ENCODE results near the gene THOC5. TPM values are rescaled to one million over a fixed set of nuclear protein-coding genes. Genes with fewer than 3 reads are reported as not detected.

Gene THOC5
- total RNA-seq, 3 donors from 2014 or later (not counting 1 experiment from before 2014, with no cell fraction given): 42.4 to 62.5 (median 52.6) TPM

DNA sequence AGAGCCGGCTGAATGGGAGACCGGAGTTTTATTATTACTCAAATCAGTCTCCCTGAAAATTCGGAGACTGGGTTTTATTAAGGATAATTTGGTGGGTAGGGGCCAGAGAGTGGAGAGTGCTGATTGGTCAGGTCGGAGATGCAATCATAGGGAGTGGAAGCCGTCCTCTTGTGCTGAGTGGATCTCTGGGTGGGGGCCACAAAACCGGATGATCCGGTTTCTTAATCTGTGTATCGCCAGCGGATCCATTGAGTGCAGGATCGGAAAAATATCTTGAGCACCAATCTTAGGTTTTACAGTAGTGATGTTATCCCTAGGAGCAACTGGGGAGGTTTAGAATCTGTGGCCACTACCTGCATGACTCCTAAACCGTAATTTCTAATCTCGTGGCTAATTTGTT, 28.2 kb upstream of the THOC5 start:
- no peaks in the 10 kb centered on the region for H3K36me3 ChIP-seq (ENCODE audit: control insufficient read depth, insufficient read depth, low read length)
- H3K4me3 ChIP-seq (ENCODE audit: low read length): no peak overlapping the region
- Mint-ChIP-seq H3K9me3 (no peaks in the 10 kb centered on the region), H3K27me3 (ENCODE audit: low read depth in 2 of 2) (no peaks in the 10 kb centered on the region), H3K4me1 (peaks cover 0 to 23% of the 10 kb centered on the region in 2 donors), H3K4me3 (peak overlapping the region; percentile 94), H3K36me3 (no peaks in the 10 kb centered on the region), H3K27ac (peak overlapping the region; percentile 67 to 85)
- H3K4me1 ChIP-seq (ENCODE audit: control insufficient read depth, insufficient read depth, low read length): peaks cover 13% of the 10 kb centered on the region
- DNase-seq (no peak), ATAC-seq (no peak)
- no peaks in the 10 kb centered on the region for H3K9me3 ChIP-seq (ENCODE audit: control insufficient read depth, insufficient read depth, low read length)
- intact Hi-C loops (cut with micrococcal nuclease): no loop called here
- 95% methylated on average over 12 of the region's 12 CpGs for WGBS (ENCODE audit: insufficient coverage)
- no peak overlapping the region for H3K27ac ChIP-seq (ENCODE audit: low read length)
- no peak for TF ChIP-seq CTCF (IDR thresholded peaks at IDR 0.05)
- no peaks in the 10 kb centered on the region for H3K27me3 ChIP-seq (ENCODE audit: control insufficient read depth, insufficient read depth, low read length)

GRCh38 chr22:29580200-29580810, 26.7 kb upstream of the THOC5 start:
- Mint-ChIP-seq H3K27me3 (ENCODE audit: low read depth in 2 of 2) (no peaks in the 10 kb centered on the region), H3K9me3 (no peaks in the 10 kb centered on the region), H3K36me3 (no peaks in the 10 kb centered on the region), H3K4me1 (peaks cover 0 to 23% of the 10 kb centered on the region in 2 donors), H3K4me3 (peak overlapping the region; percentile 94), H3K27ac (peak overlapping the region; percentile 67 to 85)
- WGBS (ENCODE audit: insufficient coverage): 46% methylated on average over 8 of the region's 8 CpGs
- DNase-seq (peak in 1 of 2 donors; percentile 28), ATAC-seq (peak in 1 of 3 donors; percentile 1)
- intact Hi-C loops (cut with micrococcal nuclease): no loop called here
- peak overlapping the region; percentile 55 for H3K4me3 ChIP-seq (ENCODE audit: low read length)
- H3K4me1 ChIP-seq (ENCODE audit: control insufficient read depth, insufficient read depth, low read length): peaks cover 13% of the 10 kb centered on the region
- peak overlapping the region; percentile 18 for H3K27ac ChIP-seq (ENCODE audit: low read length)
- no peaks in the 10 kb centered on the region for H3K27me3 ChIP-seq (ENCODE audit: control insufficient read depth, insufficient read depth, low read length)
- H3K9me3 ChIP-seq (ENCODE audit: control insufficient read depth, insufficient read depth, low read length): no peaks in the 10 kb centered on the region
- H3K36me3 ChIP-seq (ENCODE audit: control insufficient read depth, insufficient read depth, low read length): no peaks in the 10 kb centered on the region
- TF ChIP-seq CTCF (IDR thresholded peaks at IDR 0.05): no peak

- intact Hi-C loops (cut with micrococcal nuclease): no loop called here
- 78% methylated on average over 10 of the region's 10 CpGs for WGBS (ENCODE audit: insufficient coverage)
- no peaks in the 10 kb centered on the region for H3K9me3 ChIP-seq (ENCODE audit: control insufficient read depth, insufficient read depth, low read length)
- H3K27me3 ChIP-seq (ENCODE audit: control insufficient read depth, insufficient read depth, low read length): no peaks in the 10 kb centered on the region
- Mint-ChIP-seq H3K27me3 (ENCODE audit: low read depth in 2 of 2) (no peaks in the 10 kb centered on the region), H3K4me3 (no peak overlapping the region), H3K36me3 (no peaks in the 10 kb centered on the region), H3K9me3 (no peaks in the 10 kb centered on the region), H3K4me1 (peaks cover 0 to 23% of the 10 kb centered on the region in 2 donors), H3K27ac (no peak overlapping the region)
- no peak overlapping the region for H3K27ac ChIP-seq (ENCODE audit: low read length)
- no peaks in the 10 kb centered on the region for H3K36me3 ChIP-seq (ENCODE audit: control insufficient read depth, insufficient read depth, low read length)
- no peak overlapping the region for H3K4me3 ChIP-seq (ENCODE audit: low read length)
- H3K4me1 ChIP-seq (ENCODE audit: control insufficient read depth, insufficient read depth, low read length): peaks cover 13% of the 10 kb centered on the region
- no peak for ATAC-seq
- no peak for TF ChIP-seq CTCF (IDR thresholded peaks at IDR 0.05)
- no peak for DNase-seq
Observed at GRCh38 chr22:29578462-29579200, 25.1 kb upstream of the THOC5 start.

All from natural killer cell (primary cell).